ENCODE data around the gene PPP1R2. TPM values are rescaled to one million over a fixed set of nuclear protein-coding genes. Genes with fewer than 3 reads are reported as not detected.

Gene PPP1R2
- total RNA-seq, 2 donors from 2014 or later: 24.2 to 30.7 TPM

GRCh38 chr3:195559723-195560409 is 16.7 kb upstream of the PPP1R2 start:
- Mint-ChIP-seq H3K9me3 (no peaks in the 10 kb centered on the region), H3K27ac (no peak overlapping the region), H3K27me3 (ENCODE audit: insufficient read depth) (peaks cover 11% of the 10 kb centered on the region), H3K4me1 (no peaks in the 10 kb centered on the region), H3K36me3 (ENCODE audit: low read depth) (no peaks in the 10 kb centered on the region), H3K4me3 (no peak overlapping the region)
- H3K27me3 ChIP-seq (ENCODE audit: control insufficient read depth, insufficient read depth, low read length, poor library complexity, severe bottlenecking): no peaks in the 10 kb centered on the region
- no peak overlapping the region for H3K9ac ChIP-seq (ENCODE audit: extremely low read depth, low read length, poor library complexity, severe bottlenecking)
- no peak for DNase-seq
- no peaks in the 10 kb centered on the region for H3K36me3 ChIP-seq (ENCODE audit: control insufficient read depth, insufficient read depth, low read length)
- no peaks in the 10 kb centered on the region for H3K4me1 ChIP-seq (ENCODE audit: control insufficient read depth, insufficient read depth, low read length)
- H3K27ac ChIP-seq (ENCODE audit: low read depth, low read length): no peak overlapping the region
- H3K4me3 ChIP-seq (ENCODE audit: low read length): no peak overlapping the region
- no peaks in the 10 kb centered on the region for H3K9me3 ChIP-seq (ENCODE audit: control insufficient read depth, low read length)
- 87 to 93% methylated on average over 4 of the region's 4 CpGs for WGBS, 2 experiments (ENCODE audit: insufficient coverage in 1 of 2, insufficient read length in 1 of 2)
- no peak for TF ChIP-seq CTCF (conservative IDR thresholded peaks at IDR 0.05)

GRCh38 chr3:195558602-195559001 is 15.5 kb upstream of the PPP1R2 start:
- H3K27me3 Mint-ChIP-seq (ENCODE audit: insufficient read depth): peaks cover 11% of the 10 kb centered on the region
- WGBS, 2 experiments (ENCODE audit: insufficient coverage in 1 of 2, insufficient read length in 1 of 2): 43 to 92% methylated on average over 1 to 3 of the region's 3 CpGs
- no peak overlapping the region for H3K27ac Mint-ChIP-seq

GRCh38 chr3:195557322-195557721 is 14.2 kb upstream of the PPP1R2 start:
- Histone ChIP-seq H3K36me3 (ENCODE audit: control insufficient read depth, insufficient read depth, low read length) (no peaks in the 10 kb centered on the region), H3K4me3 (ENCODE audit: low read length) (no peak overlapping the region), H3K4me1 (ENCODE audit: control insufficient read depth, insufficient read depth, low read length) (no peaks in the 10 kb centered on the region), H3K9me3 (ENCODE audit: control insufficient read depth, low read length) (no peaks in the 10 kb centered on the region), H3K27ac (ENCODE audit: low read depth, low read length) (peak overlapping the region; percentile 44), H3K9ac (ENCODE audit: extremely low read depth, low read length, poor library complexity, severe bottlenecking) (no peak overlapping the region), H3K27me3 (ENCODE audit: control insufficient read depth, insufficient read depth, low read length, poor library complexity, severe bottlenecking) (no peaks in the 10 kb centered on the region)
- H3K4me1 Mint-ChIP-seq: no peaks in the 10 kb centered on the region
- no peaks in the 10 kb centered on the region for H3K36me3 Mint-ChIP-seq (ENCODE audit: low read depth)
- no peak for TF ChIP-seq CTCF (conservative IDR thresholded peaks at IDR 0.05)
- WGBS, 2 experiments (ENCODE audit: insufficient coverage in 1 of 2, insufficient read length in 1 of 2): 87 to 90% methylated on average over 2 to 4 of the region's 4 CpGs
- DNase-seq: no peak
- H3K4me3 Mint-ChIP-seq: no peak overlapping the region
- H3K27ac Mint-ChIP-seq: no peak overlapping the region
- peaks cover 11% of the 10 kb centered on the region for H3K27me3 Mint-ChIP-seq (ENCODE audit: insufficient read depth)
- no peaks in the 10 kb centered on the region for H3K9me3 Mint-ChIP-seq

More at GRCh38 chr3:195558602-195559001, 15.5 kb upstream of the PPP1R2 start:
- Histone ChIP-seq H3K9me3 (ENCODE audit: control insufficient read depth, low read length) (no peaks in the 10 kb centered on the region), H3K27me3 (ENCODE audit: control insufficient read depth, insufficient read depth, low read length, poor library complexity, severe bottlenecking) (no peaks in the 10 kb centered on the region), H3K9ac (ENCODE audit: extremely low read depth, low read length, poor library complexity, severe bottlenecking) (no peak overlapping the region), H3K27ac (ENCODE audit: low read depth, low read length) (no peak overlapping the region), H3K4me1 (ENCODE audit: control insufficient read depth, insufficient read depth, low read length) (no peaks in the 10 kb centered on the region), H3K4me3 (ENCODE audit: low read length) (no peak overlapping the region), H3K36me3 (ENCODE audit: control insufficient read depth, insufficient read depth, low read length) (no peaks in the 10 kb centered on the region)
- Mint-ChIP-seq H3K36me3 (ENCODE audit: low read depth) (no peaks in the 10 kb centered on the region), H3K4me1 (no peaks in the 10 kb centered on the region), H3K9me3 (no peaks in the 10 kb centered on the region), H3K4me3 (no peak overlapping the region)
- peak; percentile 67 for DNase-seq
- peak; percentile 72 for TF ChIP-seq CTCF (conservative IDR thresholded peaks at IDR 0.05)
